PC-9 (cell line): ENCODE data around the gene GFI1. TPM values are rescaled to one million over a fixed set of nuclear protein-coding genes. Genes with fewer than 3 reads are reported as not detected.

Source experiments
- BruUV-seq: library from RNA; stranded (reverse); fragments of 400-500 nt; replicated peaks from 2 replicates; lab custom pipeline; 2021; lab: Mats Ljungman, UMichigan
- CTCF ChIA-PET: fragments of 300-600 bp; sonication (Branson Sonifier 250); formaldehyde crosslinking; loops from one replicate; lab custom pipeline; 2022; ENCODE audit warnings: antibody characterized with exemption; lab: Charles Lee
- POLR2A ChIA-PET: fragments of 300-600 bp; sonication (Branson Sonifier 250); formaldehyde crosslinking; loops from one replicate; lab custom pipeline; 2022; ENCODE audit warnings: antibody characterized with exemption; ENCODE audit not compliant: unreplicated experiment; lab: Charles Lee
- DNase-seq, 2 experiments: peaks; one replicate each; pipeline versions ENCODE4 v3.0.0 to v3.0.0-alpha.2; 2015 to 2022; ENCODE audit warnings: mixed read lengths in 1 of 2
- H2AFZ ChIP-seq: fragments of 200-600 bp; sonication (generic); 2 replicates; pipeline ENCODE4 v1.8.1; 2017; ENCODE audit warnings: antibody characterized with exemption
- H3F3A ChIP-seq: fragments of 200-600 bp; sonication (generic); 2 replicates; pipeline ENCODE4 v1.8.1; 2017; ENCODE audit warnings: antibody characterized with exemption, mild to moderate bottlenecking, low read depth; ENCODE audit not compliant: insufficient read depth
- H3K27ac ChIP-seq: fragments of 200-600 bp; sonication (generic); 2 replicates; pipeline ENCODE4 v1.6.1; 2016; ENCODE audit warnings: mixed run types
- H3K27me3 ChIP-seq: fragments of 200-600 bp; sonication (generic); 2 replicates; pipeline ENCODE4 v1.6.1; 2016; ENCODE audit warnings: low read depth, mixed run types; ENCODE audit not compliant: insufficient read depth
- H3K36me3 ChIP-seq: fragments of 200-600 bp; sonication (generic); 2 replicates; pipeline ENCODE4 v1.6.1; 2016; ENCODE audit warnings: low read depth, mixed run types
- H3K4me1 ChIP-seq: fragments of 200-600 bp; sonication (generic); replicated peaks from 2 replicates; pipeline ENCODE4 v1.6.1; 2016; ENCODE audit warnings: mixed run types; ENCODE audit not compliant: insufficient read depth
- H3K4me2 ChIP-seq: fragments of 200-600 bp; sonication (generic); 2 replicates; pipeline ENCODE4 v1.6.1; 2017; ENCODE audit warnings: mixed run types
- H3K4me3 ChIP-seq: fragments of 200-600 bp; sonication (generic); 2 replicates; pipeline ENCODE4 v1.6.1; 2016; ENCODE audit warnings: mixed run types
- H3K79me2 ChIP-seq: fragments of 200-600 bp; sonication (generic); 2 replicates; pipeline ENCODE4 v1.6.1; 2017; ENCODE audit warnings: low read depth, mixed run types
- H3K9me2 ChIP-seq: fragments of 200-600 bp; sonication (generic); 2 replicates; pipeline ENCODE4 v1.8.1; 2017; ENCODE audit warnings: mild to moderate bottlenecking; ENCODE audit not compliant: insufficient read depth
- H3K9me3 ChIP-seq: fragments of 200-600 bp; sonication (generic); 2 replicates; pipeline ENCODE4 v1.8.1; 2016; ENCODE audit warnings: low read depth; ENCODE audit not compliant: insufficient read depth
- H4K20me1 ChIP-seq: fragments of 200-600 bp; sonication (generic); 2 replicates; pipeline ENCODE4 v1.8.1; 2017; ENCODE audit not compliant: insufficient read depth
- EZH2 ChIP-seq: fragments of 200-600 bp; sonication (generic); IDR thresholded peaks from 2 replicates; pipeline ENCODE4 v1.8.0; 2017; ENCODE audit warnings: antibody characterized with exemption, low read depth
- intact Hi-C: fragments of 100-400 bp; cut with micrococcal nuclease; formaldehyde crosslinking; loops from one replicate; pipeline ENCODE4 v1.10.0; 2022; ENCODE audit not compliant: unreplicated experiment
- total RNA-seq: library from RNA; stranded (reverse); gene quantifications from 2 replicates; pipeline ENCODE4 v1.2.3, GENCODE V29; 2021
- TF ChIP-seq, protein P1 (sequence below): fragments of 200-600 bp; sonication (generic); conservative IDR thresholded peaks from 2 replicates; pipeline ENCODE4 v1.6.1; 2017; ENCODE audit warnings: mixed run types, antibody characterized with exemption, mild to moderate bottlenecking, moderate library complexity

Gene GFI1
- total RNA-seq, 1 experiment from 2014 or later = 0.35 TPM

GRCh38 chr1:92447033-92447681 lies 39.6 kb downstream of the GFI1 start:
- Histone ChIP-seq H3K4me2 (no peak overlapping the region), H3K36me3 (no peaks in the 10 kb centered on the region), H3K4me1 (peaks cover 9% of the 10 kb centered on the region; the same call in 1 of the 2 replicates), H3K27me3 (no peaks in the 10 kb centered on the region), H3K9me3 (no peaks in the 10 kb centered on the region), H3K27ac (no peak overlapping the region), H3F3A (no peaks in the 10 kb centered on the region), H4K20me1 (no peaks in the 10 kb centered on the region), H3K9me2 (no peaks in the 10 kb centered on the region), H2AFZ (no peak overlapping the region), H3K4me3 (no peak overlapping the region), H3K79me2 (no peaks in the 10 kb centered on the region)
- POLR2A ChIA-PET = interaction anchor here (0.7 kb wide), 1 partner anchor 265 kb away, joined by 13 read pairs; no protein-coding TSS in a partner anchor
- TF ChIP-seq EZH2 = no peak
- TF ChIP-seq, protein P1, sequence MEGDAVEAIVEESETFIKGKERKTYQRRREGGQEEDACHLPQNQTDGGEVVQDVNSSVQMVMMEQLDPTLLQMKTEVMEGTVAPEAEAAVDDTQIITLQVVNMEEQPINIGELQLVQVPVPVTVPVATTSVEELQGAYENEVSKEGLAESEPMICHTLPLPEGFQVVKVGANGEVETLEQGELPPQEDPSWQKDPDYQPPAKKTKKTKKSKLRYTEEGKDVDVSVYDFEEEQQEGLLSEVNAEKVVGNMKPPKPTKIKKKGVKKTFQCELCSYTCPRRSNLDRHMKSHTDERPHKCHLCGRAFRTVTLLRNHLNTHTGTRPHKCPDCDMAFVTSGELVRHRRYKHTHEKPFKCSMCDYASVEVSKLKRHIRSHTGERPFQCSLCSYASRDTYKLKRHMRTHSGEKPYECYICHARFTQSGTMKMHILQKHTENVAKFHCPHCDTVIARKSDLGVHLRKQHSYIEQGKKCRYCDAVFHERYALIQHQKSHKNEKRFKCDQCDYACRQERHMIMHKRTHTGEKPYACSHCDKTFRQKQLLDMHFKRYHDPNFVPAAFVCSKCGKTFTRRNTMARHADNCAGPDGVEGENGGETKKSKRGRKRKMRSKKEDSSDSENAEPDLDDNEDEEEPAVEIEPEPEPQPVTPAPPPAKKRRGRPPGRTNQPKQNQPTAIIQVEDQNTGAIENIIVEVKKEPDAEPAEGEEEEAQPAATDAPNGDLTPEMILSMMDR = no peak
- DNase-seq = peak in 1 of 2 experiments; percentile 70
- no TSS peak for BruUV-seq
- CTCF ChIA-PET = no interaction called here
- intact Hi-C loops = no loop called here

DNA sequence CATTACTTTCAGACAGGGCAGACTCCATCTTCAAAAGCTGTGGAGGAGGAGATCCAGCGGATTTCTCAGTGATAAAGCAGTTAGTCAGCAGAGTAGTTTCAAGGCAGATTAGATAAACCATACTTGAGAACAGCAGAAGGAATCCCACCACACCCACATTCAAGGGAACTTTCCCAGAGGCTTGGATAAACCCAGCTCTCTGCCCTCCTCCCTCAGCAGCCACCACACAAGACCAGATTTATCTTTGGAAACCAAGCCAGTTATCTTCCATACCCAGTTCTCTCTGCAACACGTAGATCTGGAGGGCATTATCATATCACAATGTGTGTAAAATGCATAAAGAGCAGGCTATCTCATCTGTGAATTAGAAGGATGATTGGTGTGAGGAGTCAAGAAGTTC lies 40.2 kb downstream of the GFI1 start:
- Histone ChIP-seq H3K9me3 (no peaks in the 10 kb centered on the region), H3K36me3 (no peaks in the 10 kb centered on the region), H3F3A (no peaks in the 10 kb centered on the region), H3K4me1 (peaks cover 9% of the 10 kb centered on the region; the same call in 1 of the 2 replicates), H3K4me3 (no peak overlapping the region), H2AFZ (no peak overlapping the region), H3K4me2 (no peak overlapping the region), H3K9me2 (no peaks in the 10 kb centered on the region), H3K27me3 (no peaks in the 10 kb centered on the region), H3K79me2 (no peaks in the 10 kb centered on the region), H3K27ac (no peak overlapping the region), H4K20me1 (no peaks in the 10 kb centered on the region)
- TF ChIP-seq EZH2 = no peak
- TF ChIP-seq, protein P1 = no peak
- CTCF ChIA-PET = no interaction called here
- DNase-seq = no peak
- POLR2A ChIA-PET = no interaction called here
- intact Hi-C loops = no loop called here
- no TSS peak for BruUV-seq

DNA sequence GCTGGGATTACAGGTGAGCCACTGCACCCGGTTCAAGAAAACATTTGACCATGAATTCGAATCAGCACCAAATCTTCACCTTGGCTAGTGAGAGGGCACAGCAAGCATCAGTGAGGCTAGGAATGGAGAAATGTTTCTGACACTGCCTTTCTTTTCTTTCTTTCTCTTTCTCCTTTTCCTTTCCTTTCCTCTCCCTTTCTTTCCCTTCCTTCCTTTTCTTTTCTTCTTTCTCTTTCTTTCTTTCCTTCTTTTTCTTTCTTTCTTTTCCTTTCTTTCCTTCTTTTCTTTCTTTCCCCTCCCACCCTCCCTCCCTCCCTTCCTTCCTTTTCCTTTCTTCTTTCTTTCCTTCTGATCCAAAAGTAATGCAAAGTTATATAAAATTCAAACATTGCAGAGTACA lies 40.9 kb downstream of the GFI1 start:
- no TSS peak for BruUV-seq
- CTCF ChIA-PET = no interaction called here
- Histone ChIP-seq H3K4me1 (peaks cover 9% of the 10 kb centered on the region; the same call in 1 of the 2 replicates), H3K4me2 (no peak overlapping the region), H3K9me2 (no peaks in the 10 kb centered on the region), H3F3A (no peaks in the 10 kb centered on the region), H3K36me3 (no peaks in the 10 kb centered on the region), H2AFZ (no peak overlapping the region), H3K4me3 (no peak overlapping the region), H3K9me3 (no peaks in the 10 kb centered on the region), H3K27ac (no peak overlapping the region), H3K79me2 (no peaks in the 10 kb centered on the region), H3K27me3 (no peaks in the 10 kb centered on the region), H4K20me1 (no peaks in the 10 kb centered on the region)
- TF ChIP-seq EZH2 = no peak
- TF ChIP-seq, protein P1 = no peak
- no peak for DNase-seq
- POLR2A ChIA-PET = no interaction called here
- intact Hi-C loops = no loop called here
